RWPE2 (cell line): ENCODE measurements around the gene LRRC10.

ENCODE experiments used
- ATAC-seq: fragments of 200-7000 bp; cut with Tn5 transposase; 3 replicates; pipeline ENCODE4 v1.9.1; 2021; ENCODE audit warnings: low read depth
- DNase-seq: peaks from one replicate; pipeline ENCODE4 v3.0.0-alpha.2; 2020; ENCODE audit warnings: low spot score
- H3K27ac ChIP-seq: fragments of 450-650 bp; 2 replicates; pipeline ENCODE4 v1.5.1; 2017; ENCODE audit warnings: mild to moderate bottlenecking; ENCODE audit not compliant: poor library complexity, severe bottlenecking
- H3K27me3 ChIP-seq: fragments of 250-450 bp; sonication (Bioruptor Pico); 2 replicates; pipeline ENCODE4 v1.5.1; 2021; ENCODE audit warnings: mild to moderate bottlenecking, moderate library complexity; ENCODE audit not compliant: insufficient read depth, poor library complexity, severe bottlenecking
- H3K36me3 ChIP-seq: fragments of 250-450 bp; sonication (Bioruptor Pico); 2 replicates; pipeline ENCODE4 v1.5.1; 2020; ENCODE audit warnings: low read depth, mild to moderate bottlenecking, moderate library complexity
- H3K4me1 ChIP-seq: fragments of 250-450 bp; sonication (Bioruptor Pico); 2 replicates; pipeline ENCODE4 v1.5.1; 2021; ENCODE audit warnings: mild to moderate bottlenecking, moderate library complexity; ENCODE audit not compliant: insufficient read depth, poor library complexity, severe bottlenecking
- H3K4me3 ChIP-seq: fragments of 250-450 bp; sonication (Bioruptor Pico); 2 replicates; pipeline ENCODE4 v1.5.1; 2021; ENCODE audit warnings: mild to moderate bottlenecking, moderate library complexity; ENCODE audit not compliant: severe bottlenecking
- H3K9me3 ChIP-seq: fragments of 250-450 bp; sonication (Bioruptor Pico); 2 replicates; pipeline ENCODE4 v1.5.1; 2021; ENCODE audit warnings: mild to moderate bottlenecking, moderate library complexity; ENCODE audit not compliant: severe bottlenecking
- TF ChIP-seq, protein P1 (sequence below): fragments of 450-650 bp; IDR thresholded peaks from one replicate; pipeline ENCODE4 v1.5.1; 2017; ENCODE audit warnings: mild to moderate bottlenecking, moderate library complexity; ENCODE audit not compliant: poor library complexity, severe bottlenecking

LRRC10 gene

DNA sequence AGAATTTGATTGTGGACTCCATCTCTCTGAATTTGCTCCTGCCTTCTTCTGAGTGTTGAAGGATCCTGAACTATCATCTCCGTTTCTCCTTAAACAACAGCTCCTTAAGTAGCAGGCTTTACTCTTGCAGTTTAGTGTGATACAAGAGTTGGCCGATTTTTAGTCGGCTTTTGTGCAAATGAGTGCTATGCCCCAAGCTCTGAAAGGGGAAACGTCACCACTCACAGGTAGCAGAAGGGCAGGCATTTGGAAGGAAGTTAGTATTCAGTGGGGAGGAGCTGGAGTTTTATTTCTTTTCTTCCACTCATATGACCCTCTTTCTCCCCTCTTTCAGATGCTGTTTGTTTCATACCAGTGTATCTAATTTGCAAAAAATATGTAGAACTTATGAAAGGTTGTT, 36.5 kb upstream of the LRRC10 start:
- Histone ChIP-seq H3K4me3 (no peak overlapping the region), H3K27ac (no peak overlapping the region), H3K4me1 (peaks cover 6% of the 10 kb centered on the region), H3K36me3 (no peaks in the 10 kb centered on the region), H3K27me3 (no peaks in the 10 kb centered on the region), H3K9me3 (no peaks in the 10 kb centered on the region)
- TF ChIP-seq, protein P1, sequence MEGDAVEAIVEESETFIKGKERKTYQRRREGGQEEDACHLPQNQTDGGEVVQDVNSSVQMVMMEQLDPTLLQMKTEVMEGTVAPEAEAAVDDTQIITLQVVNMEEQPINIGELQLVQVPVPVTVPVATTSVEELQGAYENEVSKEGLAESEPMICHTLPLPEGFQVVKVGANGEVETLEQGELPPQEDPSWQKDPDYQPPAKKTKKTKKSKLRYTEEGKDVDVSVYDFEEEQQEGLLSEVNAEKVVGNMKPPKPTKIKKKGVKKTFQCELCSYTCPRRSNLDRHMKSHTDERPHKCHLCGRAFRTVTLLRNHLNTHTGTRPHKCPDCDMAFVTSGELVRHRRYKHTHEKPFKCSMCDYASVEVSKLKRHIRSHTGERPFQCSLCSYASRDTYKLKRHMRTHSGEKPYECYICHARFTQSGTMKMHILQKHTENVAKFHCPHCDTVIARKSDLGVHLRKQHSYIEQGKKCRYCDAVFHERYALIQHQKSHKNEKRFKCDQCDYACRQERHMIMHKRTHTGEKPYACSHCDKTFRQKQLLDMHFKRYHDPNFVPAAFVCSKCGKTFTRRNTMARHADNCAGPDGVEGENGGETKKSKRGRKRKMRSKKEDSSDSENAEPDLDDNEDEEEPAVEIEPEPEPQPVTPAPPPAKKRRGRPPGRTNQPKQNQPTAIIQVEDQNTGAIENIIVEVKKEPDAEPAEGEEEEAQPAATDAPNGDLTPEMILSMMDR, result no peak
- DNase-seq, result no peak
- ATAC-seq, result no peak

DNA sequence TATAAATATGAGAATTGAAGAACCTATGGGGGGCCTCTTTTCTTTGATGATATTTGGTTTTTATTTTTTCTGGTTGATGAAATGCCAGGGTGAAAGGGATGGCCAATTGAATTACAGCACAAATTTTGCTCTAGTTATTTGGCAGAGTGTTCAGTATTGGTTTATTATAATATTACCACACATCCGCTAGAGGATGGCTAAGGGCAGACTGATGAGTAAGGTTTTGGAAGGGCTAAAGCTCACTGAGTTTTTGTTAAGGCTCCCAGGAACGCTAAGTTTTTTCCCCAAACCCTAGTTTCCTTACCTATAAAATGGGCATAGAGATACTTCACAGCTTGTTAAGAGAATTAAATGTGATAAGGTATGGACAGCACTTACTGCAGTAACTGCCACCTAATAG, 34.3 kb upstream of the LRRC10 start:
- no peaks in the 10 kb centered on the region for H3K9me3 ChIP-seq
- no peak for DNase-seq
- ATAC-seq, result no peak
- no peaks in the 10 kb centered on the region for H3K36me3 ChIP-seq
- no peaks in the 10 kb centered on the region for H3K27me3 ChIP-seq
- H3K4me3 ChIP-seq, result no peak overlapping the region
- H3K27ac ChIP-seq, result no peak overlapping the region
- TF ChIP-seq, protein P1, result no peak
- H3K4me1 ChIP-seq, result peaks cover 6% of the 10 kb centered on the region

DNA sequence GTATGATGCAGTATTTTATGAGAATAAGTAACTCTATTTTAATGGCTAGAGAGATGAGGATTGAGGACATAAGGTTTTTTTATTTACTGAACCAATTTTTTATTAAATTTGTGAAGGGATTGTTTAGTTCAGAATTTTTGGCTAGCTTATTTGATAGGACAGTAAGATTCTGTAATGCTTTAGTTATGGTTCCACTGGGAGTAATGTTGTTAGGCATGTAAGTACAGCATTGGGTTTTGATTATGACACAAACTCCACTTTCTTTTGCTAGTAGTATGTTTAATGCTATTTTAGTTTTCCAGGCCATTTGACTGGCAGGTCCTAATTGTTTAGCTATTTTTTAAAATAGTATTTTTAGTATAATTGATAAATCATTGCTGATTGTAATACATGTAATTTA, 33.8 kb upstream of the LRRC10 start:
- Histone ChIP-seq H3K36me3 (no peaks in the 10 kb centered on the region), H3K4me1 (peaks cover 6% of the 10 kb centered on the region), H3K27ac (no peak overlapping the region), H3K4me3 (no peak overlapping the region), H3K9me3 (no peaks in the 10 kb centered on the region), H3K27me3 (no peaks in the 10 kb centered on the region)
- ATAC-seq (no peak), DNase-seq (no peak)
- TF ChIP-seq, protein P1, result no peak

DNA sequence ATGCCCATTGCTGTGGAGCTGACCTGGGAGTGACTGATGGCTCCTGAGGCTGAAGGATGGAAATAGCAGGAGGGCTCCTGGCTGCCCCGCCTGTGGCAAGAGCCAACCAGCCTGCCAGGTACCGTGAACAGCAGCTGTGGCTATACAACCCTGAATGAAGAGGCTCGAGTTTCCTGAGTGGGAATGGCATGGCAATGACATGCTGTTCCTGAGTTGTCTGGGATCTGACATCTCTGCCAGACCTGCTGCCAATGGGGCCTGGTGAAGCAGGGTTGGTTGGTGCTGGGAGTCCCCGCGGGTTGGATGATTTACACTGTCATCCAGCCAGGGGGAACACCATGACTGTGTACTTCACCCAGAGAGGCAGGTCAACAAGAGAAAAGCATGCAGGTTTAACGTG, 31.8 kb upstream of the LRRC10 start:
- no peak for DNase-seq
- H3K27ac ChIP-seq, result no peak overlapping the region
- H3K36me3 ChIP-seq, result no peaks in the 10 kb centered on the region
- H3K9me3 ChIP-seq, result no peaks in the 10 kb centered on the region
- H3K4me3 ChIP-seq, result no peak overlapping the region
- TF ChIP-seq, protein P1, result no peak
- no peak for ATAC-seq
- no peaks in the 10 kb centered on the region for H3K27me3 ChIP-seq
- H3K4me1 ChIP-seq, result no peaks in the 10 kb centered on the region

DNA sequence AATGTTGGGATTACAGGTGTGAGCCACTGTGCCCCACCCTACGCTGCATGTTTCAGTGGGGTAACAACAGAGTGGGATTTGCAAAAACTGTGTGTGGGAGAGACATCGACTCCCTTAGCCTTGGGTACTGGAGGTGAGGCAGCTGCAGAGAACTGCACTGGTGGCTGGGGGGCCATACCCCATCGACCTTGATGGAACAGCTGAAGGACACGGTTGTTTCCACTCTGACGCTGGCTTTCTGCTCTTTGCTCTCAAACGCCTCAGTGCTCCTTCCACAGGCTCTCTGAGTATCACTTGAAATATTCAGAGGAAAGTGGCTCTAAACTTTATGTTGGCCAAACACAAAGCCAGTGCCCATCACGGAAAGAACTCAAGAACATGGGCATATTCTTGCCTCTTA, 30.8 kb upstream of the LRRC10 start:
- DNase-seq (no peak), ATAC-seq (no peak)
- Histone ChIP-seq H3K27me3 (no peaks in the 10 kb centered on the region), H3K36me3 (no peaks in the 10 kb centered on the region), H3K9me3 (no peaks in the 10 kb centered on the region), H3K4me3 (no peak overlapping the region), H3K27ac (no peak overlapping the region), H3K4me1 (no peaks in the 10 kb centered on the region)
- TF ChIP-seq, protein P1, result no peak
